ENCODE results near the gene PCGF2. TPM values are rescaled to one million over a fixed set of nuclear protein-coding genes. Genes with fewer than 3 reads are reported as not detected.

The PCGF2 gene
- total RNA-seq, 2 experiments from 2014 or later, result 12.8 to 47.3 TPM

DNA sequence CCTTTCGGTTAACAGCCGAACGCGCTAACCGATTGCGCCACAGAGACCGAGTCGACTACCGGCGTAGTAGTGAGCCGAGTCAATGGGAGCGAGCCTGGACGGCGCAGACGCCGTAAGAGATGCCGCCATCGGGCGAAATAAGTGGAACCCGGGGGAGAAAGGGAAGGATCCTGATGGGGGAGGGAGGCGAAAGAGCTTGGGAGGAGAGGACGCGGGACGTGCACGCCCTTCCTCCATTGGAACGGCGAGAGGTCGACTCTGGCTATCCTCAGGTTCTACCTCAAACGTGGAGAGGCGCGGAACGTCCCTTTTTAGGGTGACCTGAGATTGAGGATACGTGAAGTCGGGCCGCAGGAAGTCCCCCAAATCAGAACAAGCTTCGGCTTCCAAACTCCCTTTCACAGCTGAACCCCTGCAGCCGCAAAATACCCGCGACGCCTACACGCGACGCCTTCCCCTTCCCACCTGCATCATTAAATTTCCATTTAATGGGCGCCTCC is 3.7 kb upstream of the PCGF2 start:
- Histone ChIP-seq H3K9me3 (ENCODE audit: low read length) (no peaks in the 10 kb centered on the region), H3K4me1 (ENCODE audit: insufficient read depth, low read length, poor library complexity, severe bottlenecking) (peaks cover 40% of the 10 kb centered on the region), H3K4me2 (ENCODE audit: low read length) (peak overlapping the region; percentile 81), H3K9me2 (ENCODE audit: insufficient read depth, low read length) (no peaks in the 10 kb centered on the region), H3K79me2 (ENCODE audit: insufficient read depth, low read depth, low read length) (peaks cover 27% of the 10 kb centered on the region), H3K27ac (ENCODE audit: low read depth, low read length, poor library complexity, severe bottlenecking) (peak overlapping the region; percentile 76), H4K20me1 (ENCODE audit: insufficient read depth, low read length) (no peaks in the 10 kb centered on the region), H3K36me3 (ENCODE audit: insufficient read depth, low read length) (peaks cover 31% of the 10 kb centered on the region), H2AFZ (ENCODE audit: low read length) (peak overlapping the region; percentile 52; the same call in 1 of the 2 replicates), H3K4me3 (ENCODE audit: low read depth, low read length, poor library complexity, severe bottlenecking) (peak overlapping the region; percentile 79)
- intact Hi-C loops (cut with micrococcal nuclease; ENCODE audit: unreplicated experiment), result loop anchor here (2.0 to 5.0 kb wide), 3 partner anchors 100 to 400 kb away; partner anchors contain the start of genes PLXDC1 and RPL23
- TSS peak; percentile 97 for BruUV-seq (replicated peaks)
- ChIA-PET POLR2A (interaction anchor here (0.5 to 1.5 kb wide), 6 partner anchors 15 to 1434 kb away, joined by 3 to 5 read pairs (median 4); partner anchors contain the start of gene RPL23), CTCF (ENCODE audit: unreplicated experiment) (no interaction called here)
- no peak for TF ChIP-seq EZH2phosphoT487 (IDR thresholded peaks at IDR 0.05; ENCODE audit: borderline replicate concordance, low read depth, low read length)
- peak; percentile 85 for DNase-seq (ENCODE audit: low spot score)

GRCh38 chr17:38751144-38751807 is 3.1 kb upstream of the PCGF2 start:
- peak overlapping the region; percentile 64; the same call in 1 of the 2 replicates for H2AFZ ChIP-seq (ENCODE audit: low read length)
- TF ChIP-seq, protein P1, sequence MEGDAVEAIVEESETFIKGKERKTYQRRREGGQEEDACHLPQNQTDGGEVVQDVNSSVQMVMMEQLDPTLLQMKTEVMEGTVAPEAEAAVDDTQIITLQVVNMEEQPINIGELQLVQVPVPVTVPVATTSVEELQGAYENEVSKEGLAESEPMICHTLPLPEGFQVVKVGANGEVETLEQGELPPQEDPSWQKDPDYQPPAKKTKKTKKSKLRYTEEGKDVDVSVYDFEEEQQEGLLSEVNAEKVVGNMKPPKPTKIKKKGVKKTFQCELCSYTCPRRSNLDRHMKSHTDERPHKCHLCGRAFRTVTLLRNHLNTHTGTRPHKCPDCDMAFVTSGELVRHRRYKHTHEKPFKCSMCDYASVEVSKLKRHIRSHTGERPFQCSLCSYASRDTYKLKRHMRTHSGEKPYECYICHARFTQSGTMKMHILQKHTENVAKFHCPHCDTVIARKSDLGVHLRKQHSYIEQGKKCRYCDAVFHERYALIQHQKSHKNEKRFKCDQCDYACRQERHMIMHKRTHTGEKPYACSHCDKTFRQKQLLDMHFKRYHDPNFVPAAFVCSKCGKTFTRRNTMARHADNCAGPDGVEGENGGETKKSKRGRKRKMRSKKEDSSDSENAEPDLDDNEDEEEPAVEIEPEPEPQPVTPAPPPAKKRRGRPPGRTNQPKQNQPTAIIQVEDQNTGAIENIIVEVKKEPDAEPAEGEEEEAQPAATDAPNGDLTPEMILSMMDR (conservative IDR thresholded peaks at IDR 0.05; ENCODE audit: low read length), result no peak
- TF ChIP-seq EZH2phosphoT487 (IDR thresholded peaks at IDR 0.05; ENCODE audit: borderline replicate concordance, low read depth, low read length), result no peak
- no peak for DNase-seq (ENCODE audit: low spot score)
- peak overlapping the region; percentile 81 for H3K4me2 ChIP-seq (ENCODE audit: low read length)
- H3K4me1 ChIP-seq (ENCODE audit: insufficient read depth, low read length, poor library complexity, severe bottlenecking), result peaks cover 40% of the 10 kb centered on the region
- peaks cover 33% of the 10 kb centered on the region for H3K79me2 ChIP-seq (ENCODE audit: insufficient read depth, low read depth, low read length)
- H3K36me3 ChIP-seq (ENCODE audit: insufficient read depth, low read length), result peaks cover 25% of the 10 kb centered on the region
- no TSS peak for BruUV-seq (replicated peaks)
- intact Hi-C loops (cut with micrococcal nuclease; ENCODE audit: unreplicated experiment), result loop anchor here (5.0 kb wide), 2 partner anchors 101 to 401 kb away; partner anchors contain the start of genes PLXDC1 and RPL23
- H3K4me3 ChIP-seq (ENCODE audit: low read depth, low read length, poor library complexity, severe bottlenecking), result peak overlapping the region; percentile 79
- no peaks in the 10 kb centered on the region for H3K9me3 ChIP-seq (ENCODE audit: low read length)
- ChIA-PET POLR2A (interaction anchor here (0.5 to 1.5 kb wide), 6 partner anchors 15 to 1434 kb away, joined by 3 to 5 read pairs (median 4); partner anchors contain the start of genes PIP4K2B and RPL23), CTCF (ENCODE audit: unreplicated experiment) (no interaction called here)
- H4K20me1 ChIP-seq (ENCODE audit: insufficient read depth, low read length), result no peaks in the 10 kb centered on the region
- H3K27ac ChIP-seq (ENCODE audit: low read depth, low read length, poor library complexity, severe bottlenecking), result peak overlapping the region; percentile 76
- H3K9me2 ChIP-seq (ENCODE audit: insufficient read depth, low read length), result no peaks in the 10 kb centered on the region

DNA sequence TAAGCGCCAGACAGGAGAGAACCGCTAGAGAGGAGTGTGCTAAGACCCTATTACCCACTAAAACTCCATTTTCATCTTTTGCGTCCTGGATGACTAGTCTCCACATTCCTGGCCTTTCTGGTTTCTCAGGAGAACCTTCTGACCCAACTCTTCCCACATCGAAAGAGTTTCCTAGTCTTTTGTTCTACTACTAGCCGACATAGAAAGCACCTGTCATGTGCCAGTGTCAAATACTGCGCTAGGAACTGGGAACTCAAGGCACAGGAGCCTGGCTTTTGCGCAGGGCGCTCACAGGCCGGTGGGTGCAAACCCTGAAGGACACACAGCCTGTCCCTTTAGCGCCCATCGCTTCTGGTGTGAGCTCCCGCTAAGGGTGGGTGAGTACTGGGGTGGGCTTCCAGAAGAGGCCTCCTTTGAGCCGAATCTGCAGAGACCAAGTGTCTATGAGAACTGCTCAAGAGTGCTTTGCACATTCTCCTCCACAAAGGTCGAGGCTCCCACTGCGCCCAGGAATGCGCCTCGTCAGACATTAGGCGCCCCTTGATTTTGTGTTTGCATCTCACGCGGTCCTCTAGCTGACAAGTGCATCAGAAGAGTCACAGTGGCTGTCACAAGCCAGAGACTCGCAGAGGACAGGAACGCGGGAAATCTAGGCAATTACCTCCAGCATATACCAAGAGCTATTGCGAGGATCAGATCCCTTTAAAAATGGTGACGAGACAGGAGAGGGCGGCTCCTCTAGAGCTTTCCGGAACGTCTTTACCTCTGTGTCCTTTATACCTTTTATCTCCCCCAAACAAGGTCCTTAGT is 2.4 kb upstream of the PCGF2 start:
- no TSS peak for BruUV-seq (replicated peaks)
- peak overlapping the region; percentile 81 for H3K4me2 ChIP-seq (ENCODE audit: low read length)
- H3K4me3 ChIP-seq (ENCODE audit: low read depth, low read length, poor library complexity, severe bottlenecking), result peak overlapping the region; percentile 79
- peaks cover 18% of the 10 kb centered on the region for H3K36me3 ChIP-seq (ENCODE audit: insufficient read depth, low read length)
- H3K79me2 ChIP-seq (ENCODE audit: insufficient read depth, low read depth, low read length), result peaks cover 40% of the 10 kb centered on the region
- intact Hi-C loops (cut with micrococcal nuclease; ENCODE audit: unreplicated experiment), result loop anchor here (5.0 kb wide), 2 partner anchors 102 to 402 kb away; partner anchors contain the start of genes PLXDC1 and RPL23
- CTCF ChIA-PET (ENCODE audit: unreplicated experiment), result no interaction called here
- H2AFZ ChIP-seq (ENCODE audit: low read length), result peak overlapping the region; percentile 64; the same call in 1 of the 2 replicates
- H3K9me2 ChIP-seq (ENCODE audit: insufficient read depth, low read length), result no peaks in the 10 kb centered on the region
- POLR2A ChIA-PET, result interaction anchor here (0.9 to 1.0 kb wide), 2 partner anchors 14 to 48 kb away, joined by 3 to 5 read pairs; partner anchors contain the start of gene PIP4K2B
- H3K4me1 ChIP-seq (ENCODE audit: insufficient read depth, low read length, poor library complexity, severe bottlenecking), result peaks cover 45% of the 10 kb centered on the region
- TF ChIP-seq, protein P1 (conservative IDR thresholded peaks at IDR 0.05; ENCODE audit: low read length), result no peak
- TF ChIP-seq EZH2phosphoT487 (IDR thresholded peaks at IDR 0.05; ENCODE audit: borderline replicate concordance, low read depth, low read length), result no peak
- no peaks in the 10 kb centered on the region for H3K9me3 ChIP-seq (ENCODE audit: low read length)
- no peaks in the 10 kb centered on the region for H4K20me1 ChIP-seq (ENCODE audit: insufficient read depth, low read length)
- DNase-seq (ENCODE audit: low spot score), result peak; percentile 45
- H3K27ac ChIP-seq (ENCODE audit: low read depth, low read length, poor library complexity, severe bottlenecking), result peak overlapping the region; percentile 76
